Panc1 (cell line): ENCODE results near the gene OAS3. TPM values are rescaled to one million over a fixed set of nuclear protein-coding genes. Genes with fewer than 3 reads are reported as not detected.

Source experiments
- ATAC-seq: fragments of 200-7000 bp; cut with Tn5 transposase; 2 replicates; pipeline ENCODE4 v1.9.1; 2020; ENCODE audit warnings: mild to moderate bottlenecking, moderate library complexity
- BruUV-seq: library from RNA; stranded (reverse); fragments of 400-500 nt; replicated peaks from 2 replicates; lab custom pipeline; 2021; lab: Mats Ljungman, UMichigan
- CTCF ChIA-PET: fragments of 300-600 bp; sonication (Branson Sonifier 250); formaldehyde crosslinking; loops from one replicate; lab custom pipeline; 2022; ENCODE audit warnings: antibody characterized with exemption; lab: Charles Lee
- POLR2A ChIA-PET: fragments of 300-600 bp; sonication (Branson Sonifier 250); formaldehyde crosslinking; loops from one replicate; lab custom pipeline; 2022; ENCODE audit warnings: antibody characterized with exemption; lab: Charles Lee
- DNase-seq: peaks from one replicate; pipeline ENCODE4 v3.0.0-alpha.2; 2010; ENCODE audit warnings: low read depth, low spot score
- H3K27ac ChIP-seq: 2 replicates; pipeline ENCODE4 v1.5.1; 2011; ENCODE audit warnings: mild to moderate bottlenecking, low read length, inconsistent platforms
- H3K27me3 ChIP-seq: fragments of 200-500 bp; sonication (Bioruptor generic); 2 replicates; pipeline ENCODE4 v1.6.0; 2014; ENCODE audit warnings: low read length, inconsistent platforms; ENCODE audit not compliant: control insufficient read depth, insufficient read depth
- H3K36me3 ChIP-seq: fragments of 200-500 bp; sonication (Bioruptor generic); 2 replicates; pipeline ENCODE4 v1.5.1; 2014; ENCODE audit warnings: inconsistent platforms, mild to moderate bottlenecking, low read length, moderate library complexity; ENCODE audit not compliant: control insufficient read depth, insufficient read depth
- H3K4me1 ChIP-seq: 2 replicates; pipeline ENCODE4 v1.5.1; 2011; ENCODE audit warnings: inconsistent platforms, mild to moderate bottlenecking, low read length, moderate library complexity; ENCODE audit not compliant: control insufficient read depth, insufficient read depth
- H3K4me3 ChIP-seq, 2 experiments: 2 replicates each; pipeline ENCODE4 v1.5.1; 2011 to 2012; ENCODE audit warnings: low read depth in 2 of 2, low read length in 2 of 2, mild to moderate bottlenecking in 2 of 2, inconsistent platforms in 1 of 2, moderate library complexity in 1 of 2
- H3K9me3 ChIP-seq: fragments of 200-500 bp; sonication (Bioruptor generic); 2 replicates; pipeline ENCODE4 v1.5.1; 2014; ENCODE audit warnings: low read depth, mild to moderate bottlenecking, inconsistent platforms, low read length, moderate library complexity; ENCODE audit not compliant: control insufficient read depth, insufficient read depth
- CTCF ChIP-seq: fragments of 450-650 bp; IDR thresholded peaks from 2 replicates; pipeline ENCODE4 v1.5.1; 2017; ENCODE audit warnings: mild to moderate bottlenecking
- POLR2AphosphoS5 ChIP-seq: IDR thresholded peaks from 2 replicates; pipeline ENCODE4 v1.6.1; 2012; ENCODE audit warnings: mild to moderate bottlenecking, low read depth, low read length, moderate library complexity
- REST ChIP-seq, 2 experiments: IDR thresholded peaks; 2 replicates each; pipeline ENCODE4 v1.6.1; 2011 to 2012; ENCODE audit warnings: low read depth in 2 of 2, control low read depth in 1 of 2, low read length in 1 of 2, mild to moderate bottlenecking in 1 of 2, moderate library complexity in 1 of 2; ENCODE audit not compliant: insufficient read depth in 1 of 2
- SIN3A ChIP-seq: IDR thresholded peaks from 2 replicates; pipeline ENCODE4 v1.6.1; 2012; ENCODE audit warnings: low read depth, mild to moderate bottlenecking, low read length, moderate library complexity, borderline replicate concordance; ENCODE audit not compliant: insufficient read depth
- TCF7L2 ChIP-seq: IDR thresholded peaks from 2 replicates; pipeline ENCODE4 v1.6.1; 2011; ENCODE audit warnings: mild to moderate bottlenecking, low read depth, low read length, inconsistent platforms
- in situ Hi-C: cut with HindIII; loops from 2 replicates; pipeline ENCODE4 v1.10.0; 2016; ENCODE audit warnings: low sequenced_read_pairs, low pct_unique_long_range_greater_than_20kb
- intact Hi-C: fragments of 100-400 bp; cut with micrococcal nuclease; formaldehyde crosslinking; loops from one replicate; pipeline ENCODE4 v1.10.0; 2022; ENCODE audit not compliant: unreplicated experiment
- total RNA-seq: library from RNA; stranded (reverse); gene quantifications from one replicate; pipeline ENCODE4 v1.2.1, GENCODE V29; 2021; ENCODE audit not compliant: unreplicated experiment

Gene OAS3
- total RNA-seq, 1 experiment from 2014 or later = 33.3 TPM

- intact Hi-C loops = no loop called here
- Histone ChIP-seq H3K36me3 (no peaks in the 10 kb centered on the region), H3K27ac (no peak overlapping the region), H3K4me1 (no peaks in the 10 kb centered on the region), H3K27me3 (0 out of 2 replicates have a peak, but pooled peaks cover 4% of the 10 kb centered on the region), H3K4me3 (no peak overlapping the region), H3K9me3 (peaks cover 3% of the 10 kb centered on the region; the same call in 1 of the 2 replicates)
- ATAC-seq (no peak), DNase-seq (no peak)
- in situ Hi-C loops = no loop called here
- BruUV-seq = no TSS peak
- no peak for TF ChIP-seq REST (IDR thresholded peaks at IDR 0.05; ENCODE audit: insufficient read depth in 1 of 2, low read depth in 2 of 2, low read length in 1 of 2)
- TF ChIP-seq TCF7L2 = no peak
- no peak for TF ChIP-seq POLR2AphosphoS5
- no peak for TF ChIP-seq CTCF
- TF ChIP-seq SIN3A = no peak
- ChIA-PET POLR2A (no interaction called here), CTCF (no interaction called here)
Observed at GRCh38 chr12:112980491-112981158, 42.4 kb downstream of the OAS3 start.

- Histone ChIP-seq H3K27ac (no peak overlapping the region), H3K36me3 (no peaks in the 10 kb centered on the region), H3K27me3 (0 out of 2 replicates have a peak, but pooled peaks cover 4% of the 10 kb centered on the region), H3K4me3 (no peak overlapping the region), H3K9me3 (peaks cover 3% of the 10 kb centered on the region; the same call in 1 of the 2 replicates), H3K4me1 (no peaks in the 10 kb centered on the region)
- no peak for ATAC-seq
- CTCF ChIA-PET = no interaction called here
- intact Hi-C loops (no loop called here), in situ Hi-C loops (no loop called here)
- no peak for DNase-seq
- no peak for TF ChIP-seq POLR2AphosphoS5
- TF ChIP-seq SIN3A = no peak
- TF ChIP-seq REST (IDR thresholded peaks at IDR 0.05; ENCODE audit: insufficient read depth in 1 of 2, low read depth in 2 of 2, low read length in 1 of 2) = no peak
- TF ChIP-seq TCF7L2 = no peak
- no peak for TF ChIP-seq CTCF
- BruUV-seq = no TSS peak
- POLR2A ChIA-PET = no interaction called here
Observed at GRCh38 chr12:112985642-112986290, 47.5 kb downstream of the OAS3 start.
